ENCODE measurements around the gene ACKR3.

Gene ACKR3

GRCh38 chr2:236569573-236569973, at the start of gene ACKR3:
TSS of gene ACKR3 (plus strand) at chr2:236569825. CDS start at chr2:236580466, 10,641 bp downstream.
- DNase-seq, result peak; percentile 57 to 66

GRCh38 chr2:236521556-236521955, 48.1 kb upstream of the ACKR3 start:
- no peak for DNase-seq

DNA sequence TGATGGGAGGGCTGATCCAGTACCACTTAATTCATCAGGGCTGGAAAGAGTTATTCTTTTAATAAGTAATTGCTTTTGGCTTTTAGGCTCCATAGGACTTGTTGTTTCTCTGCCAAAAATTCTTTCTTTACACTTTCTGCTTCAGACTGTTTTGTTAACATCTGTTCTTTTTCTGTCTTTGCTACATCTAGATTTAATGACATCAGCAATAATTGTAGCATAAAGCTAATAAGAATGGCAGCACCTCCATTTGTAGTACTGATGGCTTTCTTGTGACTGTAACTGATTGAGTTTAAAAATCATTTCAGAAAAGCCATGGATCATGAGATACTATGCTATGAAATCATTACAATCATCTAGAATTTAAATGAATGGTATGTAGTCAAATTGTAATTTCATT, 46.4 kb upstream of the ACKR3 start:
- no peak for DNase-seq

GRCh38 chr2:236525411-236525997, 44.1 kb upstream of the ACKR3 start:
- DNase-seq, result no peak

DNA sequence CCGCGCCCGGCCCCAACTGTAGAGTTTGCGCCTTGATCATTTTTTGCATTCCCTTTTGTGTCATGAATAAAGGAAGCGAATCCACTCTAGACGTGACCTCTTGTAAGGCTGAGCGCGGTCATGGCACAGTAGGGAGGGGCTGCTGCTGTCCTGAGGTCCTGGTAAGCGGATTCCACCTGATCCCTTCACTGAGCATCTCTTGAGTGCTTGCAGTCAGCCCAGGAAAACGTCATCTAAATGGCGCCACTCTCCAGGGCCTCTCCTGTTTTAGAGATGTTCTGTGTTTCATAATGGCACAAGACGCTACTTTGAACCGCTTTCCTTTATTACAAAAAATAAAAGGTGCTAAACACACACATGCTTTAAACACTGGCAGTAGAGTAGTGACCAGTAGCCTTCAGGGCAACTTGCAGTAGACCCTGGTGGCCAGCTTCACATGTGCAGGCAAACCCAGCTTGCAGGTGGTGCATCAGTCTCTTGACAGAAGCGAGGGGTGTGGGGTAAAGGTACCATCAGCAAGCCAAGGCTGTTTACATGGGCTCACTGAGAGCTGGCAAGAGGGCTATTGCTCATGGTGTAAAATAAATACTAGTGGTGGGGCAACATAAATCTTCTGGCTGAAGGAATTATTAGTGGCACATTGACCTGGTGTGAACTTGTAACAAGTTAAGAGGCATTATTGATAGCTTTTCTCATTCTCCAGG, 43.0 kb upstream of the ACKR3 start:
- DNase-seq, result no peak

- no peak for DNase-seq
These were observed 42.4 kb upstream of the ACKR3 start for GRCh38 chr2:236527159-236527630.

DNA sequence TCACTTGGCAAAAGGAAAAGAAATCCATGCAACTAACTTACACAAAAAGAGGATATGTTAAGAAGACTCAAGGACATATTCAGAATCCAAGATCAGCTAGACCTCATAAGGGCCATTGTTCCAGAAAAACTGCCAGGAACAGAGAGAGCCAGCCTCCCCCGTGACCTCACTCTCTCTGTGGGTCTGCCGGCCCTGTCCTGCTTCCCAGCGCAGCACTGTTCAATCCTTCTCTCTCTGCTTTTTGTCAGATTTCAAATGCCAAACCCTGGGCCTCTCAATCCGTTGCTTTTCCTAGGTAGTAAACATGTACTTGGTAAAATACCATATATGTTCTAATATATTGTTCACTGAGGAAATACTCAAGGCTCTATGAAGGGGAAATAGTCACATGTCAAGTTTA, 40.0 kb upstream of the ACKR3 start:
- DNase-seq, result no peak

GRCh38 chr2:236530512-236530911, 39.1 kb upstream of the ACKR3 start:
- DNase-seq, result no peak

DNA sequence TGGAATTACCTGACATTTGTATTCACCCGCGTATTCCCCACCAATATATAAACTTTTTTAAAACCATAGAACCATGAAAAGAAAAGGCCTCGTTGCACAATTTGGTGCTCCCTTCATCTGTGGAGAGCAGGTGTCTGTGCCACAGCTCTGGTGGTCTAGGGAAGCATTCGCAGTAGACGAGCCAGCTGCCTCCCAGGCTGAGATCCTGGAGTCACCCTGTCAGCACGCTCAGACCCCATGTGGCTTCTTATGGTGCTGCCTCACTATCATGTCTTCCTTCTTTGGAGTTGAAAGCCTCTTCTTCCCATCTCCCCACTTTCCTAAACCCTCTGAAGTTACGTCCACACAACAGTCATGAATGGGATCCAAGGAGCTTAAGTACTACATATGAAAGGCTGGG, 38.4 kb upstream of the ACKR3 start:
- no peak for DNase-seq

DNA sequence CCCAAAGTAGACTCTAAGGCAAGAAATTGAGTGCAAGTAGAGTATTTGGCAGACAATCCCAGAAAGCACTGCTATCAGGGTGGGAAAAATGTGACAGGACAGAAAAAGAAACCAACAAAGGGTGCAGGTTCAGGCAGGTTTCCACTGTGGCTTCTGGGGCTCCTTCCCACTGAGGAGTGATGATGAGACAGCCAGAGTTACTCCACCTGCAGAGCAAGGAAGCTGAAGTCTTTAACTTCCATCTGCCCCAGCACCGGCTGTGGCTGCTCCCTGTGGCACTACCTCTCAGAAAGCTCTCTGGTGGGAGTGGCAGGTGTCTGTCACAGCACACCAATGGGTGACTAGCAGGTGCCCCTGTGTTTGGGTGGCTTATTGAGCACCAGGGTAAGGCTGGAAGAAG, 37.6 kb upstream of the ACKR3 start:
- no peak for DNase-seq

DNA sequence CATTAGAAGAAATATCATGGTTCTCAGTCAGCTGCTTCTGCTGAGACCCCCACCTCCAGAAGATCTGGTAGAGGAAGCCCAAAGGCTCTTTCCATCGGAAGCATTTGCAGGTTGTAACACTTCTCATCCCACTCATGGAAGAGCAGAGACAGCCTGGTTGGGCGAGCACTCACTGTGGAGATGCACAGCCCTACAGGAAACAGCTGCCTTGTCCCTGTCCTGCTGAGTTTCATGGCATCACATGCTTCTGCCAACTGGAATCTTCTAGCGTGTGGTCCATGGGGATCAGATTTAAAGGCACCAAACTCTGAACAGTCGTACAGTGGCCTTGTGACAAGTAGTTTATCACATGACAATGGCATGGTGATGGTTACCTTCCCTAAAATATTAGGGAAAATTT, 36.3 kb upstream of the ACKR3 start:
- DNase-seq, result no peak

DNA sequence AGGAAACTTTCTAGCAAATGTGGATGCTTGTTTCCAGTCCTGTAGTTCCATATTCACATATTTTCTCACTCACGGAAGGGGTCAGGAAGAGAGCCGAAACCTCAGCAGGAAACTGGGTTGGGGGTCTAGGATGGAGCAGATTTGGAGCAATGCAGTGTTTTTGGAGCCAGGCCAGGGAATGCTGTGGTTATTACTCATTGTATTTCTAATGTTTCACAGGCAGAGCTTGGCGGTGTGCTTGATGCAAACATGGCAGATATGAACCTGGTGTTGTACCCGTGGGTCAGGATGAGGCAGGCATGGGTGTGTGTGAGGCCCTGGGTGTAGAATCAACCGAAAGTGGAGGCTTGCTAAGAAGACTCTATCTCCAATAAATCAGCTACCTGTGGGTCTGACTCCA, 34.6 kb upstream of the ACKR3 start:
- DNase-seq, result no peak

GRCh38 chr2:236536727-236537398, 32.8 kb upstream of the ACKR3 start:
- peak; percentile 61 to 63 for DNase-seq

GRCh38 chr2:236538242-236538641, 31.4 kb upstream of the ACKR3 start:
- DNase-seq, result peak; percentile 39 to 48

GRCh38 chr2:236541008-236541562, 28.5 kb upstream of the ACKR3 start:
- DNase-seq, result no peak

- no peak for DNase-seq
These were observed 25.3 kb upstream of the ACKR3 start for GRCh38 chr2:236544362-236544761.

- DNase-seq, result no peak
These were observed 24.4 kb upstream of the ACKR3 start for GRCh38 chr2:236545248-236545658.

DNA sequence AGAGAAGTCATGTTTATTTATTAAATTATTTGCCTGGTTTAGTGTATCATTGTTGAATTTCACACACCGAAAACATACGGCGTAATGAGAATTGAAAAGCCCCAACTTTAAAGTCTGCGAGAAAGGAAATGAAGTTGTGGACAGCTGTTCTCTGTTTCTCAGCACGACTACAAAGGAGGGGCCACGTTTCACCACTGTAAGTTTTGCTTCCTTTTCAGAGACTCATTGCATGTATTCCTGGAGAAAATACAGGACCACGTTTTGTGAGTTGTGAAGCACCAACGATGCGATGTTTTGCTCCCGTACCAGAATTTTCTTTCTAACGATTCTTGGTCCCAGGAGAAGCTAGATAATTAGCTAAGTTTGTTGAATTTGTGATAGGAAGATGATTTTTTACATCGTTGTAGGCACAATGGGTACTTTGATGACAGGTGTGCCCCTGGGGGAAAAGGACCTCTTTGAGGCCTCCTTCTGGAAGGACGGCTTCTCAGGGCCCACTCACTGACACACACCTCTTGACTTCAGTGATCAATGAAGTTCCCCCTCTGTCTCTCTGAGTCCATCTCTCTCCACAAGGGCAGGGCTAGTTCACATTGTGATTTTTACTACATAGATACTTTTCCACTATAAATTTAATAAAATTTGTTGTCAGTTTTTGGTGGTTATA, 23.7 kb upstream of the ACKR3 start:
- DNase-seq, result no peak

DNA sequence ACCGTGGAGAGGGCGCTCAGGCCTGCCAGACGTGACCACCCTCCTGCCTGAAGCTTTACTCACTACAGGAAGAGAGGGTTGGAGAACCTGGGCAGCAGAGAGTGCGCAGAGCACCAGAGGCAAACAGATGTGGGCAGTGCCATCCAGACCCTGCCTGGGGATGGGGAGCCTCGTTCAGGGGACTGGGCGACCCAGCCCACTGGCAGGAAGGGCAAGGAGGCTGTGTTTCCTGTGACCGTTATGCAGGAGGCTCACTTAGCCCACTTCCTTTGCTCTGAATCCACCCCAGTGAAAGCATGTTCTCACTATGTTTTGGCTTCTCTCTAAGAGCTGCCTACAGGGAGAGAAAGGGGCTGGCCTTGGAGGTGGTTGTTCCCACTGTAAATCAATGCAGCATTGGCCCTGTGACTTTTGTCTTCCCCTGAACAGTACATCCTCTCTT, 23.0 kb upstream of the ACKR3 start:
- peak; percentile 50 to 61 for DNase-seq

DNA sequence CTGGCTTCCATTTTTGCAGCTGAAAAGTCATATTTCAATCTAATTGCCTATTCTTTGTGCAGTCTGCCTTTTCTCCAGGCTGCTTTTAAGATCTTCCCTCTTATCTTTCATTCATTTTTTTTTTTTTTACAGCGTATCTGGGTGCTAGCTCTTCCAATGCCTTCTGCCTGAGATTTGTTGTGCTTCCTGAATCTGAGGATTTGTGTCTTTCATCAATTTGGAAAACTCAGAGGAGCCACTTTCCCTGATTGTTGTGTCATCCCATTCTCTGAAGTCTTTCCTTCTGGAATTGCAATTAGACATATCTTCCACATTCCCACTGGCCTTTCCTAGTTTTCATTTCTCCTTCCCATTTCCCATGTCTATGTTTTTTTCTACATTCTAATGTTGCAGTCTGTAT, 21.9 kb upstream of the ACKR3 start:
- DNase-seq, result no peak

- DNase-seq, result no peak
These were observed 21.3 kb upstream of the ACKR3 start for GRCh38 chr2:236548179-236548921.

- no peak for DNase-seq
These were observed 20.5 kb upstream of the ACKR3 start for GRCh38 chr2:236549165-236549564.

Measured in activated T-cell treated with anti-CD3 and anti-CD28 coated beads, Interleukin-2, amount 50 U/mL, for 48 hours (primary cell).